ENCODE measurements around the gene FIZ1. TPM values are rescaled to one million over a fixed set of nuclear protein-coding genes. Genes with fewer than 3 reads are reported as not detected.
A peak's percentile ranks its signal among the peaks of the same experiment; 100 is the strongest.

The FIZ1 gene
- total and polyA plus RNA-seq, 2 experiments from 2014 or later, result 12.8 to 18.7 TPM

DNA sequence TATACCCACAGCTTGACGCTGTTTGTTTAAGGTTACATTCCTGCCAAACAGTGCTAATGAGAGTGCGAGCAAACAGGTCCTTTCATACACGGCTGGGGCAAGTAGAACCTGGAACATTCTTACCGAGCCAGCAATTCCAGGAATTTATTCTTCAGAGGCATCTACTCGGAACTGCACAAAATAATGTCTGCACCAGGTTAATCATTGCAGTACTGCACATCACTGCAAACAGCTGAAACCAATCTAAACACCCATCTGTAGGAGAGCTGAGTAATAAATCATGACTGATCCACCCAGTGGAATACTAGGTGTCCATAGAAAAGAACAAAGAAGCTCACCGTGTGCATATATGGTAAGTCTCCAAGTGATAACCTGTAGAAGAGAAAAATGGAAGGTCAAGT, 17.5 kb downstream of the FIZ1 start:
- H3K27ac ChIP-seq, result peak overlapping the region; percentile 94
- peaks cover 8% of the 10 kb centered on the region for H3K36me3 ChIP-seq
- no peak overlapping the region for H3K4me3 ChIP-seq
- H3K9me3 ChIP-seq (ENCODE audit: low read depth), result no peaks in the 10 kb centered on the region
- H3K4me1 ChIP-seq (ENCODE audit: low read depth), result peaks cover 5% of the 10 kb centered on the region
- no peak for DNase-seq (ENCODE audit: low read depth in 1 of 2, low spot score in 1 of 2)
- TF ChIP-seq, protein P1, sequence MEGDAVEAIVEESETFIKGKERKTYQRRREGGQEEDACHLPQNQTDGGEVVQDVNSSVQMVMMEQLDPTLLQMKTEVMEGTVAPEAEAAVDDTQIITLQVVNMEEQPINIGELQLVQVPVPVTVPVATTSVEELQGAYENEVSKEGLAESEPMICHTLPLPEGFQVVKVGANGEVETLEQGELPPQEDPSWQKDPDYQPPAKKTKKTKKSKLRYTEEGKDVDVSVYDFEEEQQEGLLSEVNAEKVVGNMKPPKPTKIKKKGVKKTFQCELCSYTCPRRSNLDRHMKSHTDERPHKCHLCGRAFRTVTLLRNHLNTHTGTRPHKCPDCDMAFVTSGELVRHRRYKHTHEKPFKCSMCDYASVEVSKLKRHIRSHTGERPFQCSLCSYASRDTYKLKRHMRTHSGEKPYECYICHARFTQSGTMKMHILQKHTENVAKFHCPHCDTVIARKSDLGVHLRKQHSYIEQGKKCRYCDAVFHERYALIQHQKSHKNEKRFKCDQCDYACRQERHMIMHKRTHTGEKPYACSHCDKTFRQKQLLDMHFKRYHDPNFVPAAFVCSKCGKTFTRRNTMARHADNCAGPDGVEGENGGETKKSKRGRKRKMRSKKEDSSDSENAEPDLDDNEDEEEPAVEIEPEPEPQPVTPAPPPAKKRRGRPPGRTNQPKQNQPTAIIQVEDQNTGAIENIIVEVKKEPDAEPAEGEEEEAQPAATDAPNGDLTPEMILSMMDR (IDR thresholded peaks at IDR 0.05; ENCODE audit: low read depth, low read length), result no peak
- H3K27me3 ChIP-seq, result no peaks in the 10 kb centered on the region

DNA sequence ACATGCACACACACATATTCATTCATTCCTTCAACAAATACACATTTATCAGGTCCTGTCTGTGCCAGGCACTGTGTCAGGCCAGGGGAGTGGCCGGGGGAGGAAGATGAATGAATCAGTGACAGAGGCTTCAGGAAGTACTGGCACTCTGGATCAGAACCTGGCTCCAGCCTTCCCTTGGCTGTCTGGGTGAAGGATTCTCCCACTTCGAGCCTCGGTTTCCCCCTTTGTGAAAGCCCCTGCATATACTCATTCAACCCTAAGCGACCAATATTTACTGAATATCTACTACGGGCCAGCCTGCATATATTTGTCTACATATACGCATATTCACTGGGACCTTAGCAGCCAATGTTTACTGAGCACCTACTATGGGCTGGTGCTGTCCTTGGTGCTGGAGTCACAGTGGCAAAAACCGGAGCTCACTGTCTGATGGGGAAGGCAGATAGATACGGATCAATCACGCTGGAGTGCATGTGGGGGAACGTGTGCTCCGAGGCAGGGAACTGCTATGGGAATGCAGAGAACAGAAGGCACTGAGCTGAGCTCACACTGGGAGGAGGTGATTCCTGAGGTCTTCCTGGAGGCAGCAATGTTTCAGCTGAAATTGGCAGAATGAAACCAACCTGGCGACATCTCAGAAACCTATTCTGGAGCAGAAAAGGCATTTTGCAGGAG, 18.0 kb downstream of the FIZ1 start:
- no peaks in the 10 kb centered on the region for H3K27me3 ChIP-seq
- H3K36me3 ChIP-seq, result peaks cover 8% of the 10 kb centered on the region
- peak overlapping the region; percentile 72 for H3K4me3 ChIP-seq
- H3K9me3 ChIP-seq (ENCODE audit: low read depth), result no peaks in the 10 kb centered on the region
- H3K27ac ChIP-seq, result peak overlapping the region; percentile 94
- peaks cover 3% of the 10 kb centered on the region for H3K4me1 ChIP-seq (ENCODE audit: low read depth)
- no peak for DNase-seq (ENCODE audit: low read depth in 1 of 2, low spot score in 1 of 2)
- TF ChIP-seq, protein P1 (IDR thresholded peaks at IDR 0.05; ENCODE audit: low read depth, low read length), result no peak

DNA sequence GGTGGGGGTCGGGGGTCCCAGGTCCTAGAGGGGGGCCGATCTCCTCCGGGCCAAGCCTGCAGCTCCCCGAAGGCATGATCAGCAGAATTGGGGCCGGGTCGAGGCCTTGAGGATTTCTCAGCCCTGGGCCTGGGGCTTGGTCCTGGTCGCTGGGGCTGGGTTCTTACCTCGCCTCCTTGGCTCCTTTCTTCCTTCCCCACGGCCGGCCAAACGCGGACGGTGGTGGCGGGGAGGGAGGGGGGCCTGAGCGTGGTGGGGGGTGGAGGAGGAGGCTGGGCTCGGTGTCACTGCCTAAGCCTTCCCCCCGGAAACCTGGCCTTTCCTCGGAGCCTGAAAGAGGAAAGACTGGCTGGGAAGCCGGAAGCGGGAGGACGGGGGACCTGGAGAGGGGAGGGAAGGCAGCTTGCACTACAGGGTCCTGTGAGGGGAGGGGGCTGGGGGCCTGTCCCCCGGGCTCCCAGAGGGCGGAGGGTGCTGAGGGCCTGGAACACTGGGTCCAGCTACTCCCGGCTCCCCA, 18.6 kb downstream of the FIZ1 start, which contains the start of gene ZNF579:
TSS of gene ZNF579 (minus strand) at position 221 of the 517 bp plus-strand sequence. CDS start 1,209 bp downstream, outside the sequence.
- Histone ChIP-seq H3K9me3 (ENCODE audit: low read depth) (no peaks in the 10 kb centered on the region), H3K27ac (peak within 1 kb of the TSS; percentile 94), H3K4me1 (ENCODE audit: low read depth) (no peaks in the 10 kb centered on the region), H3K27me3 (no peaks in the 10 kb centered on the region), H3K36me3 (peaks cover 8% of the 10 kb centered on the region), H3K4me3 (peak within 1 kb of the TSS; percentile 72)
- TF ChIP-seq, protein P1 (IDR thresholded peaks at IDR 0.05; ENCODE audit: low read depth, low read length), result no peak
- peak; percentile 87 to 95 for DNase-seq (ENCODE audit: low read depth in 1 of 2, low spot score in 1 of 2)

DNA sequence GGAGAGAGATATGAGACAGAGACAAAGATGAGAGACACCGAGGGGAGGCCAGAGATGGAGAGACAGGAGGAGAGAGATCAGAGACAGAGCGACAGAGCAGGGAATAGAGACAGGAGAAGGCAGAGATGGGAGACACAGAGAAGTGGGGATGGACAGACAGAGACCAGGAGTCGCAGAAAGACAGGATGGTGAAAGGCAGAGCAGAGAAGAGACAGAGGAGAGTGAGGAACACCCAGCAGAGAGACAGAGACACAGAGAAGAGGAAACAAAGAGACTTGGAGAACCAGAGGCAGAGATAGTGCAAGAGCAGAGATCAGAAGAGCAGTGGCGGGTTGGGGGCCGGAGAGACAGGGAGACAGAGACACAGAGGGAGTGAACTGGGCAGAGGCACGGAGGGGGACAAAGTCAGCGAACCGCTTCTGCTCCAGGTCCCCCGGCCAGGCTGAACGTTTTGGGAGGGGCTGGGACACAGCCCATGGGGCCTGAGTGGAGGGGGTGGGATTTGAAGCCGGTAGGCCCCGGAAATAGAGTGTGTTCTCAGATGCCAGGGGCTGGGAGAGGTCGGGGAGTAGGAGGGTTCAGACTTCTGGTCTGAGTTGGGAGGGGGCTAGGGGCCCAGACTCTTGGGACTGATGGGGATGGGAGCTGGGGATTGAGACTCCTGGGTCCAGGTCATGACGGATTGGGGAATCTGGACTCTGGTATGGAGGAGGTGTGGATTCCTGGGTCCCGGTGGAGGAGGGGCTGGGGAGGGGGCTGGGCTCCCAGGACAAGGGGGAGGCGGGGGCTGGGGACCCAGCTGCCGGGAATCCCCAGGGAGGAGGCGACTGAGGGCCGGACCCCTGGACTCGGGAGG, 19.3 kb downstream of the FIZ1 start:
- peak; percentile 44 to 62 for DNase-seq (ENCODE audit: low read depth in 1 of 2, low spot score in 1 of 2)
- no peaks in the 10 kb centered on the region for H3K4me1 ChIP-seq (ENCODE audit: low read depth)
- peak overlapping the region; percentile 94 for H3K27ac ChIP-seq
- no peaks in the 10 kb centered on the region for H3K27me3 ChIP-seq
- TF ChIP-seq, protein P1 (IDR thresholded peaks at IDR 0.05; ENCODE audit: low read depth, low read length), result no peak
- no peaks in the 10 kb centered on the region for H3K9me3 ChIP-seq (ENCODE audit: low read depth)
- H3K4me3 ChIP-seq, result peak overlapping the region; percentile 72
- H3K36me3 ChIP-seq, result peaks cover 8% of the 10 kb centered on the region

DNA sequence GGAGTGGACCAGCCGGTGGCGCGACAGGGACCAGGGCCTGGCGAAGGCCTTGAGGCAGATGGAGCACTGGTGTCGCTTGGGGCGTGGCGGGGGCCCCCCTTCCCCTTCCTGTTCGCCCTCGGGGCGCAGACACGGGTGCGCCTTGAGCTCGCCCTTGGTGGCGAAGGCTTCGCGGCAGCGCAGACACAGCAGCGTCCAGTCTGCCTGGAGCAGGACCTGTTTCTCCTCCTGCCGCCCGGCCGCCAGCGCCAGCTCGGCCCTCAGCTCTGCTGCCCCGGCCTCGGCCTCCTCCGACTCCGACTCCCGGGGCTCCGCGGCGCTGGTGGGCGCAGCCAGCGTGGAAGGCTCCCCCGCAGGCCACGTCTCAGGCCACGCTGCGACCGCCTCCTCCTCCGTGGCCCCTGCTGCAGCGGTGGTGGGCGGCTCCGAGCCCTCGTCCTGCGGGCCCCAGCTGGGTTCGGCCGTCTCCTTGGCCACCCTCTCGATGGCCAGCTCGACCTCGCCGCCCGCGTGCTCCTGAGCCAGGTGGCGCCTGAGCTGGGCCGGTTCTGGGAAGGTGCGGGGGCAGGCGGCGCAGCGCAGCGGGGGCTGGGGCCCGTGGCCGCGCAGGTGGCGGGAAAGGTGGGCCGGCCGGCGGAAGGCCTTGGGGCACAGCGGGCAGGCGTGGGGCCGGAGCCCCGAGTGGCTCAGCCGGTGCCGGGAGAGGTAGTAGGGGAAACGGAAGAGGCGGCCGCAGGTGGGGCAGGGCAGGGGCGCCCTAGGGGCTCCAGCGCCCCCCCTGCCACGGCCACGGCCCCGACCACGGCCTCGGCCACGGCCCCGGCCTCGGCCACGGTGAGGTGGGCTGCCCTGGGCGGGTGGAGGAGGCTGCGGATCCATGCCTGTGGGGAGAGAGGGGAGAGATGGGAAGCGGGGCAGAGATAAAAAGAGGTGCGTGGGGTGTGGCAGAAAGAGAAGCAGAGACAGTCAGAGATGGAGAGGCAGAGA, 20.3 kb downstream of the FIZ1 start:
- DNase-seq (ENCODE audit: low read depth in 1 of 2, low spot score in 1 of 2), result no peak
- Histone ChIP-seq H3K4me3 (peak overlapping the region; percentile 72), H3K4me1 (ENCODE audit: low read depth) (no peaks in the 10 kb centered on the region), H3K9me3 (ENCODE audit: low read depth) (no peaks in the 10 kb centered on the region), H3K36me3 (peaks cover 8% of the 10 kb centered on the region), H3K27me3 (no peaks in the 10 kb centered on the region), H3K27ac (no peak overlapping the region)
- TF ChIP-seq, protein P1 (IDR thresholded peaks at IDR 0.05; ENCODE audit: low read depth, low read length), result no peak
